IMR-90 (cell line): ENCODE results near the gene FUT8. TPM values are rescaled to one million over a fixed set of nuclear protein-coding genes. Genes with fewer than 3 reads are reported as not detected.

ENCODE experiments used
- ATAC-seq: fragments of 200-7000 bp; cut with Tn5 transposase; 2 replicates; pipeline ENCODE4 v1.9.1; 2020; ENCODE audit warnings: low read depth, mild to moderate bottlenecking, moderate library complexity
- BruUV-seq: library from RNA; stranded (reverse); fragments of 400-500 nt; replicated peaks from 2 replicates; lab custom pipeline; 2021; lab: Mats Ljungman, UMichigan
- CTCF ChIA-PET: fragments of 300-600 bp; formaldehyde crosslinking; extraction: SDS; loops from one replicate; lab custom pipeline; 2021; ENCODE audit warnings: antibody characterized with exemption; lab: Yijun Ruan, JAX
- POLR2A ChIA-PET: fragments of 300-600 bp; sonication (Branson Sonifier 250); formaldehyde crosslinking; loops from one replicate; lab custom pipeline; 2022; ENCODE audit warnings: antibody characterized with exemption; ENCODE audit not compliant: unreplicated experiment; lab: Charles Lee
- DNase-seq: peaks from one replicate; pipeline ENCODE4 v3.0.0; 2013
- H2AFZ ChIP-seq: replicated peaks from 2 replicates; pipeline ENCODE3; 2013; ENCODE audit warnings: low read length, mild to moderate bottlenecking; ENCODE audit not compliant: poor library complexity
- H2AK5ac ChIP-seq: 2 replicates; pipeline ENCODE4 v1.6.1; 2013; ENCODE audit warnings: low read depth, low read length, inconsistent platforms
- H2AK9ac ChIP-seq: replicated peaks from 2 replicates; pipeline ENCODE3; 2013; ENCODE audit warnings: mild to moderate bottlenecking, low read depth, low read length, moderate library complexity; ENCODE audit not compliant: poor library complexity
- H2BK120ac ChIP-seq: 2 replicates; pipeline ENCODE4 v1.6.1; 2013; ENCODE audit warnings: low read depth, low read length, inconsistent platforms
- H2BK15ac ChIP-seq: 3 replicates; pipeline ENCODE4 v1.6.1; 2013; ENCODE audit warnings: low read depth, low read length, inconsistent platforms
- H2BK20ac ChIP-seq: 2 replicates; pipeline ENCODE4 v1.6.1; 2013; ENCODE audit warnings: low read depth, mild to moderate bottlenecking, inconsistent platforms, low read length, moderate library complexity
- H2BK5ac ChIP-seq: 2 replicates; pipeline ENCODE4 v1.6.1; 2013; ENCODE audit warnings: mild to moderate bottlenecking, low read depth, low read length, inconsistent platforms; ENCODE audit not compliant: poor library complexity, severe bottlenecking
- H3K14ac ChIP-seq: replicated peaks from 2 replicates; pipeline ENCODE4 v1.6.1; 2013; ENCODE audit warnings: low read depth, low read length, inconsistent platforms
- H3K18ac ChIP-seq: 2 replicates; pipeline ENCODE4 v1.6.1; 2013; ENCODE audit warnings: low read depth, low read length, control low read depth
- H3K23ac ChIP-seq: 2 replicates; pipeline ENCODE4 v1.6.1; 2013; ENCODE audit warnings: low read depth, low read length, inconsistent platforms
- H3K27ac ChIP-seq: 2 replicates; pipeline ENCODE4 v1.5.1; 2013; ENCODE audit warnings: mild to moderate bottlenecking, control low read depth, low read length; ENCODE audit not compliant: insufficient read depth
- H3K27me3 ChIP-seq: 2 replicates; pipeline ENCODE4 v1.6.1; 2013; ENCODE audit warnings: low read length; ENCODE audit not compliant: control insufficient read depth, insufficient read depth
- H3K36me3 ChIP-seq: 2 replicates; pipeline ENCODE4 v1.6.1; 2013; ENCODE audit warnings: low read length, mixed read lengths; ENCODE audit not compliant: control insufficient read depth, insufficient read depth
- H3K4ac ChIP-seq: 2 replicates; pipeline ENCODE4 v1.6.1; 2013; ENCODE audit warnings: low read depth, low read length, inconsistent platforms
- H3K4me1 ChIP-seq: 2 replicates; pipeline ENCODE4 v1.6.1; 2013; ENCODE audit warnings: low read length, mixed read lengths; ENCODE audit not compliant: control insufficient read depth, insufficient read depth
- H3K4me2 ChIP-seq: 2 replicates; pipeline ENCODE4 v1.6.1; 2013; ENCODE audit warnings: low read depth, mild to moderate bottlenecking, control low read depth, low read length, moderate library complexity
- H3K4me3 ChIP-seq: 2 replicates; pipeline ENCODE4 v1.5.1; 2013; ENCODE audit warnings: low read depth, mild to moderate bottlenecking, control low read depth, low read length, moderate library complexity; ENCODE audit not compliant: insufficient read depth
- H3K56ac ChIP-seq: 2 replicates; pipeline ENCODE4 v1.6.1; 2013; ENCODE audit warnings: low read length, inconsistent platforms; ENCODE audit not compliant: insufficient read depth; ENCODE audit errors: extremely low read depth
- H3K79me1 ChIP-seq, 2 experiments: 2 replicates each; pipeline ENCODE4 v1.6.1; 2013; ENCODE audit warnings: low read length in 2 of 2, inconsistent platforms in 1 of 2, low read depth in 1 of 2
- H3K9ac ChIP-seq: 2 replicates; pipeline ENCODE4 v1.6.1; 2013; ENCODE audit warnings: low read depth, low read length, control low read depth
- H3K9me1 ChIP-seq: 2 replicates; pipeline ENCODE4 v1.6.1; 2013; ENCODE audit warnings: low read length, inconsistent platforms; ENCODE audit not compliant: insufficient read depth
- H3K9me3 ChIP-seq: 2 replicates; pipeline ENCODE4 v1.6.1; 2013; ENCODE audit warnings: low read length; ENCODE audit not compliant: control insufficient read depth, insufficient read depth
- H4K20me1 ChIP-seq: 2 replicates; pipeline ENCODE4 v1.6.1; 2013; ENCODE audit warnings: low read length, inconsistent platforms; ENCODE audit not compliant: insufficient read depth
- H4K5ac ChIP-seq: 2 replicates; pipeline ENCODE4 v1.6.1; 2013; ENCODE audit warnings: mild to moderate bottlenecking, low read depth, low read length, control low read depth
- H4K8ac ChIP-seq, 2 experiments: 2 replicates each; pipeline ENCODE4 v1.6.1; 2013; ENCODE audit warnings: low read depth in 2 of 2, low read length in 2 of 2, control low read depth in 1 of 2, inconsistent platforms in 1 of 2
- H4K91ac ChIP-seq: 2 replicates; pipeline ENCODE4 v1.6.1; 2013; ENCODE audit warnings: low read depth, low read length, inconsistent platforms; ENCODE audit not compliant: insufficient read depth
- FOS ChIP-seq: fragments of 150-350 bp; IDR thresholded peaks from 2 replicates; pipeline ENCODE4 v1.6.1; 2016; ENCODE audit warnings: low read depth, low read length
- MAZ ChIP-seq: IDR thresholded peaks from 2 replicates; pipeline ENCODE4 v1.6.1; 2012; ENCODE audit warnings: low read depth, mild to moderate bottlenecking, low read length, improper control_type of control experiment, moderate library complexity, borderline replicate concordance
- MXI1 ChIP-seq: IDR thresholded peaks from 2 replicates; pipeline ENCODE4 v1.6.1; 2012; ENCODE audit warnings: low read depth, mild to moderate bottlenecking, low read length, moderate library complexity, borderline replicate concordance
- NFE2L2 ChIP-seq: fragments of 150-350 bp; IDR thresholded peaks from 2 replicates; pipeline ENCODE4 v1.6.1; 2016; ENCODE audit warnings: low read depth, mild to moderate bottlenecking, low read length
- dilution Hi-C: fragments of 300-500 bp; cut with HindIII; formaldehyde crosslinking; loops from one replicate; pipeline ENCODE4 v1.14.3; 2018; ENCODE audit warnings: low sequenced_read_pairs; ENCODE audit not compliant: unreplicated experiment
- in situ Hi-C: fragments of 300-500 bp; cut with MboI; formaldehyde crosslinking; loops from 3 replicates; pipeline ENCODE4 v1.14.3; 2019; ENCODE audit warnings: low sequenced_read_pairs, inconsistent platforms, mixed read lengths
- intact Hi-C: fragments of 100-400 bp; cut with micrococcal nuclease; formaldehyde crosslinking; loops from 2 replicates; pipeline ENCODE4 v1.10.0; 2022
- polyA plus RNA-seq, 3 experiments: library from polyadenylated mRNA; depleted of rRNA; stranded (reverse); fragments of >200 nt; gene quantifications; 2 replicates each; pipeline ENCODE4 v1.2.3, GENCODE V29; 2012; ENCODE audit warnings: low replicate concordance in 1 of 3
- total RNA-seq: library from RNA; depleted of rRNA; stranded (reverse); fragments of >200 nt; gene quantifications from 2 replicates; pipeline ENCODE4 v1.2.3, GENCODE V29; 2012

Gene FUT8
- total and polyA plus RNA-seq, 2 of the 4 experiments (the other 2 are of a cell fraction), result 15.6 to 72.9 TPM

DNA sequence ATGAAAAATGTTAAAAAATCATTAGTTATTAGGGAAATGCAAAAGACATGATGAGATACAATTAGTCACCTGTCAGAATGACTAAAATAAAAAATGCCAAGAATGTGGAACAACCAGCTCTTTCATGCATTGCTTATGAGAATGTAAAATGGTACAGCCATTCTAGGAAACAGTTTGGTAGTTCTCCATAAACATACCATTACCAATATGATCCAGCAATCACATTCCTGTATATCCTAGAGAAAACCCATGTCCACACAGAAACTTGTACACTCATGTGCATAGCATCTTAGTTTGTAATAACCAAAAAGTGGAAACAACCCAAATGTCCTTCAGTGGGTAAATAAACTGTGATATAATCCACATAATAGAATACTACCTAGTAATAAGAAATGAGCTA lies 245.7 kb downstream of the FUT8 start:
- Histone ChIP-seq H3K9ac (no peak overlapping the region), H3K27ac (no peak overlapping the region), H2AK9ac (no peak overlapping the region), H2BK5ac (no peak overlapping the region), H4K5ac (no peak overlapping the region), H3K4me1 (no peaks in the 10 kb centered on the region), H3K4me2 (no peak overlapping the region), H3K79me1 (no peaks in the 10 kb centered on the region; a peak in 1 of 4 replicates), H3K14ac (no peak overlapping the region), H3K56ac (no peak overlapping the region), H4K8ac (no peak overlapping the region), H3K4me3 (no peak overlapping the region), H3K18ac (no peak overlapping the region), H3K36me3 (no peaks in the 10 kb centered on the region), H3K9me3 (no peaks in the 10 kb centered on the region), H3K23ac (no peak overlapping the region), H2BK20ac (no peak overlapping the region), H2BK120ac (no peak overlapping the region), H3K9me1 (no peaks in the 10 kb centered on the region), H2AFZ (no peak overlapping the region), H2AK5ac (no peak overlapping the region), H4K20me1 (no peaks in the 10 kb centered on the region), H2BK15ac (no peak overlapping the region), H3K4ac (no peak overlapping the region), H3K27me3 (no peaks in the 10 kb centered on the region), H4K91ac (no peak overlapping the region)
- DNase-seq (peak; percentile 81), ATAC-seq (peak; percentile 91)
- no TSS peak for BruUV-seq
- ChIA-PET POLR2A (no interaction called here), CTCF (no interaction called here)
- TF ChIP-seq NFE2L2 (no peak), MAZ (no peak), FOS (no peak), MXI1 (no peak)
- in situ Hi-C loops, result no loop called here
- dilution Hi-C loops, result no loop called here
- intact Hi-C loops, result no loop called here
